ENCODE data around the gene ANP32B. TPM values are rescaled to one million over a fixed set of nuclear protein-coding genes. Genes with fewer than 3 reads are reported as not detected.
"Not testable (repeated sequence)": the region's sequence is repeated elsewhere in the genome, so short reads cannot be mapped to it uniquely, and the experiment has no call there.

Gene ANP32B
- total RNA-seq, 1 donor from 2014 or later = 54.5 TPM

DNA sequence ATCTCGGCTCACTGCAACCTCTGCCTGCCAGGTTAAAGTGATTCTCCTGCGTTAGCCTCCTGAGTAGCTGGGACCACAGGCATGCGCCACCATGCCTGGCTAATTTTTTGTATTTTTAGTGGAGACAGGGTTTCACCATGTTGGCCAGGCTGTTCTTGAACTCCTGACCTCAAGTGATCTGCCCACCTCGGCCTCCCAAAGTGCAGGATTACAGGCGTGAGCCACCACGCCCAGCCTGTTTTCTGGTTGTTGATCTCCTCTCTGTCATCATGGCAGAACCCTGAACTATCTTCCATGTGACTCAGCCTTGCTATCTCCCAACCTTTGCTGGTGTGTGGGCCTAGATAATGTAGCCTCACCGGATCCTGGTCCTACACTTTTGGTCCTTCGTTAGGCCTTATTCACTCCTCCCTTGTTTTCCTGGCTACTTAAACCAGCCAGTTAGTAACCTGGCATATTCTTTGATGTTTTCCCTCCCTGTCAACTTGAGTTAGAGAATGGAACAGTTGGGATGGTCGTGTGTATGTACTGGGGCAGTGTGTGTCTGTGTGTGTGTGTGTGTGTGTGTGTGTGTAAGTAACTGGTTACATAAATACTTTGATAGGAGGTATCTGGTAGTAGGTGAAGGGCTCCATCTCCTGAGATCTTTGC is 22.3 kb upstream of the ANP32B start:
- DNase-seq (ENCODE audit: missing footprints); intact Hi-C loops (cut with DNase I); ATAC-seq: not testable (repeated sequence)

DNA sequence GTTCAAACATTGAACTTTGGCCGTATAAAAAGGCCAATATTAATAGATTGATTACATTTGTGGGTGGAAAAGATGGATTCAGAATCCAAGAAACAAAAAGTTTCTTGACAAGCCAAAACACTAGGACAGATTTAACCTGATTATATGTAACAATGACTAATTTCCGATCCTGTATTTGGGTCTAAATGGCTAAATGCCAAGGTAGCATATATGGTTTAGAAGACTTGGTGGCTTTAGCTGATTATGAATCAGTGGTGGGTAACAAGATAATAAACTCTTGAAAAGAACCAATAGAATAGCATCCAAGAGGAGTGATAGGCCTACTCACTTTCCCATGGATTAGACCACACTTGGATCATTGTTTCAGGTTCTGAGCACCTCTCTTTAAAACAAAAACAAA is 21.8 kb upstream of the ANP32B start:
- intact Hi-C loops (cut with DNase I) = no loop called here
- DNase-seq (ENCODE audit: missing footprints) (no peak), ATAC-seq (no peak)

DNA sequence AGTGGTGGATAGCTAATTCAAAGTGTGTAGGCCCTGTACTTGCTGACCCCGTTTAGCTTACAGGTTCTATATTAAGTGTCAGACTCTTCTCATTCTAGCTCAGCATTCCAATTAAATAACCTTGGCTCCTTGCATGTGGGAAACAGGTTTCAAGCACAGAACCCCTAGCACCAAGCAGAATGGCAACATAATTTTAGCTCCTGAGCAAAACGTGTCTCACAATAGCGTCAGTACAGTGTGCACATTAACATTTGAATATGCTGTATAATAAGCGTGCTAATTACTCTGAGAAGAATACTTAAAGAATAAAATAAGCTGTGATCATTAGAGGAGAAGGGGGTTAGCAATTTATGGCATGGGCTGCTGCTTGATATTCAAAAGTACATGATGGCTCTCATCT is 21.0 kb upstream of the ANP32B start:
- DNase-seq (ENCODE audit: missing footprints) (no peak), ATAC-seq (no peak)
- intact Hi-C loops (cut with DNase I) = no loop called here

DNA sequence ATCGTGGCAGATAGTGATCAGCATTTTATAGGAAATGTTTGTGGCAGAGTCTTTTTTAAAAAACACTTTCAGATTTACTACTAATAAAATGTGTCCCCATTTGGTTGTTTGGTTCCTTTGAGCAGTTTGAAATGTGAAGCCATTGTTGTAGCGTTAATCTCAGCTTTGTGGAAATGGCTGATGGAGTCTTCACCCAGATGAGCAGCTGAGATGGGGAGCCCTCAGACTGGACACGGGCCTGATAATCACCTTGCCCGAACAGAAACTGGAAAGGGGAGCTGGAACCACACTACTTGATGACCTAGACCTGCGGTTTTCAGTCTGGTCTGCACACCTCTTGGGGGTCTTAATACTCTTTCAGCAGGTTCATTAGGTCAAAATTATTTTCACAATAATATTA is 20.6 kb upstream of the ANP32B start:
- DNase-seq (ENCODE audit: missing footprints) = no peak
- ATAC-seq = no peak
- intact Hi-C loops (cut with DNase I) = no loop called here

DNA sequence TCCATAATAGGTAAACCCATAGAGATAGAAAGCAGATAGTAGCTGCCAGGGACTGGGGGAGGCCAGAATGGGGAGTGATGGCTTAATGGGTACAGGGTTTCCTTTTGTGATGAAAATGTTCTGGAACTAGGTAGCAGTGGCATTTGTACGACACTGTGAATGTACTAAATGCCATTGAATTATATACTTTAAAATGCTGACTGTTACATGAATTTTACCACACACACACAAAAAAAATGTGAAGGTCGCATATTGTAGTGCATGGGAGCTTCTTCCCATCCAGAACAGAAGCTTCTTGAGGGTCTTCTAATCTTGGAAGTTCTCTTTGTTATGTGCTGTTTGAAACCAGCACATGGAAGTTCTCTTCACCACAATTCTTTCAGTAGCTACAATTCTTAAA is 19.9 kb upstream of the ANP32B start:
- DNase-seq (ENCODE audit: missing footprints) (no peak), ATAC-seq (no peak)
- intact Hi-C loops (cut with DNase I) = no loop called here

DNA sequence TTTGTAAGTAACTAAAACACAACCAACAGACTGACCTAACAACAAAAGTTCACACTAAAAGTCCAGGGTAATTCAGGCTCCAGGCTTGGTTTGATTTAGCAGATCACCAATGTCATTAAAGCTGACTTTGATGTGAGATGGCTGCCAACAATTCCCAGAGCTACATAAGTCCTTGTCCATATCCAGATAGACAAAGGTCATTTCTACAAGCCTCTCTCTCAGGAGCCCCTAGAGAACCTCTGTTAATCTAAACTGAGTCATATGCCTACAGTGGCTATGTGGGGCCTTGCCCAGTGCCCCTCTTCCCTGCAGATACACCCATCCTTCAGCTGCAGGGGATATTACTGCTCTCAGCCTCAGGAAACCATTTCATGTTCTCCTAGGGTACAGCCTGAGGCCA is 18.2 kb upstream of the ANP32B start:
- DNase-seq (ENCODE audit: missing footprints) (no peak), ATAC-seq (peak; percentile 42)
- intact Hi-C loops (cut with DNase I) = no loop called here

DNA sequence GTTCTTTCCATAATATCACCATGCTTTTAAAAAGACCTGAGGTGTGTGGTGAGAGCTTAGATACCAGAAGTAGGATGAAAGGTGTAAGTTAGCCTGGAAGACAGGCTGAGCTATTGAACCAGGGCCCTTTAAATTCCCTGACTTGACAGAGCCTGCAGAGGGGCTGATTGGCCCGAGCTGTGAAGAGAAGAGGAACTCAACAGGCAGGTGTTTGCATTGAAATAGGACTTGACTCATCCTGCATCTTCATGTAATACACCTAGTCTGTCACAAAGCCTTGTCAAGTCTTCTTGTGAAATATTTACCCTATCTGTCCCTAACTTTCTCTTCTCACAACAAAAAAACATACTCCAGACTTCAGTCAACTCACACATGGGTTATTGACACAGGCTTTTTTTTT is 16.6 kb upstream of the ANP32B start:
- DNase-seq (ENCODE audit: missing footprints) (no peak), ATAC-seq (no peak)
- intact Hi-C loops (cut with DNase I) = no loop called here

DNA sequence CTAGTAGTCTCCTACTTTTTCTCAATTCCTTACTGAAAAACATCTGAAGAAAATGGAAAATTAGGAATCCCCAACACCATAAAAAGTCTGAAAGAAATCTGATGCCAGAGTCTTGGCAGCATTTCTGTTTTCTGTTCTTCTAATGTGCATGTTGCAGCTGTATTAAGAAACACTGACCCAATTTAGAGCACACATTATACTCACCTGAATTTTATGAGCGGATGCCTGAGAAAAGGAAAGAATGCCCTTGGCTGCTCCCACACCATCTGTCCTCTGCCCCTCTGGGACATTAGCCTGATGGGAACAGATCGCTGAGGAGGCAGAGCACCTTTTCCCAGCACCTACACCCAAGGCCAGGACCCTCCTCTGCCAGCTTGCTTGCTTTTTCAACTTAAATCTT is 14.1 kb upstream of the ANP32B start:
- intact Hi-C loops (cut with DNase I) = no loop called here
- ATAC-seq (no peak), DNase-seq (ENCODE audit: missing footprints) (no peak)

DNA sequence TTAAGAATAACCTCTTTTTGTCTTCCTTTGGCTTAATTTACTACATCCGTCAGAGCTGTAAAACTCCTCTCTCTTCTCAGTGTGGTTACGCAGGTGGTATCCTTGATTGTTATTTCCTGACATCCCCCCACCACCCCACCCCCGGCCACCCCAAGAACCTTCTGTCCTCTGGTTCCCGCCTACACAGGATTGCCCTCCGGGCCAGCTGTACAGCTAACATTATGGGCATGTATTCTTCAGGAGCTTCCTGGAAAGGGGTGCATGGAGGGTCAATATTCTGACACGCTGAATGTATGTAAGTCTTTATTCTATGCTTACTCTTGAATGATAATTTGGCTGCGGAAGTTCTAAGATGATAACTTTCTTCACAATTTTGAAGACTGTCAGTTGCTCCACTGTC is 13.0 kb upstream of the ANP32B start:
- no peak for ATAC-seq
- DNase-seq (ENCODE audit: missing footprints) = no peak
- intact Hi-C loops (cut with DNase I) = no loop called here

DNA sequence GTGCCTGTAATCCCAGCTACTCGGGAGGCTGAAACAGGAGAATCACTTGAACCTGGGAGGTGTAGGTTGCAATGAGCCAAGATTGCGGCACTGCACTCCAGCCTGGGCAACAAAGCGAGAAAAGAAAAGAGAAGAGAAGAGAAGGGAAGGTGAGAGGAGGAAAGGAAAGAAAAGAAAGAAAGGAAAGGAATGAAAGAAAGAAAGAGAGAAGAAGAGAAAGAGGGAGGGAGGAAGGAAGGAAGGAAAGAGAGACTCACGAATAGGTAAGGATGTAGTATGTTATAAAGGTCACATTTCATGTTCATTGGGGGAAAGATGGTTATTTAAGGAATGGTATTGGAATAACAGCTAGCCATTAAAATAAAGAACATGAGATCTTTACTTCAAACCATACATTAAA is 10.4 kb upstream of the ANP32B start:
- intact Hi-C loops (cut with DNase I) = no loop called here
- DNase-seq (ENCODE audit: missing footprints) (no peak), ATAC-seq (no peak)

DNA sequence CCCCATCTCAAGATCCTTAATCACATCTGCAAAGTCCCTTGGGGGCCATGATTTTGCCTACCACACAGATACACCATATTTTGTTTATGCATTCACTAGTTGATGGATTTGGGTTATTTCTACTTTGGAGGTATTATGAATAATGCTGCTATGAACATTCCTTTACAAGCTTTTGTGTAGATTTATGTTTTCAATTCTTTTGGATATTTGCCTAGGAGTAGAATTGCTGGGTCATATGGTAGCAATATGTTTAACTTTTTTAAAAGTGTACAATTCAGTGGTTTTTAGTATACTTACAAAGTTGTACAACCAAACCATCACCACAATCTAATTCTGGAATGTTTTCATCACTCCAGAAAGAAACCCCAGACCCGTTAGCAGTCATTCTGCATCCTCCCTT is 7.8 kb upstream of the ANP32B start:
- intact Hi-C loops (cut with DNase I) = no loop called here
- ATAC-seq = no peak
- no peak for DNase-seq (ENCODE audit: missing footprints)

DNA sequence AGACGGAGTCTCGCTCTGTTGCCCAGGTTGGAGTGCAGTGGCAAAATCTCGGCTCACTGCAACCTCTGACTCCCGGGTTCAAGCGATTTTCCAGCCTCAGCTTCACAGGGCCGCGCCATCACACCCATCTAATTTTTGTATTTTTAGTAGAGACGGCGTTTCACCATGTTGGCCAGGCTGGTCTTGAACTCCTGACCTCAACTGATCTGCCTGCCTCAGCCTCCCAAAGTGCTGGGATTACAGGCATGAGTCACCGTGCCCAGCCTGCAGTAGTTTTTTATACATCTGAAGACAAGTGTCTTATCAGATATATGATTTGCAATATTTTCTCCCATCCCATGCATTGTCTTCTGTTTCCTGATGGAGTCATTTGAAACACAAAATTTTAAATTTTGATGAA is 6.5 kb upstream of the ANP32B start:
- intact Hi-C loops (cut with DNase I); ATAC-seq; DNase-seq (ENCODE audit: missing footprints): not testable (repeated sequence)

DNA sequence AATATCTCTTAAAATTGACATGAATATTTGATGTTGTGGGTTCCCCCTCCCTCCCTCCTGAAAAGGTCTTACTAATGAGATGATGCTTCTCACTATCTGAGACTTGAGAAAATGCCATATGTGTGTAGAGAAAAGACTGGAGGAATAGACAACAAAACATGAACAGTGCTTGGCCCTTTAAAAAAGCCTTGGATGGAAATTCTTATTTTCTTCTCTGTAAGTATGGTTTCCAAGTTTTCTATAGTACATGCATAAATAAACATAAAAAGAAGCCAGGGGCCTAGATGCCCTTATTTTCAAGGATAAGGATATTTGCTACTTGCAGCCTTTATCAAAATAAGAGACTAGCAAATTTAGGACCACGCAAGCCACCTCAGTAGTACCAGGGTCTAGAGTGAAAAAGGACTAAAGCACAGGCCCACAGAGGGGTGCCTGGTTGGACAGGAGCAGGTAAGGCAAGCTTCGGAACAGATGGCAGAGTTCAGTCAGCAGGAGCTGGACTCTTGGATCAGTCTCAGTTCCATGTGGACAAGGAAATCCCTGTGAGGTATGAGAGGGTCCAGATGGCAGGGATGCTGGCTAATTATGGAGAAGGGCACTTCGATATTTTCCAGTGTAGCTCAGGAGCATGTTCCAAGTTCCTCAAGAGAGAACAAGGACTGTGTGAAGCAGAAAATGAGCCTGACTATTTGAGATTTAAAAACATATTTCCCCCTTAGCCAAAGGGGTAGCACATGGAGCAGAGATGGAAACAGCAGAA is 4.6 kb upstream of the ANP32B start:
- ATAC-seq = no peak
- no peak for DNase-seq (ENCODE audit: missing footprints)
- intact Hi-C loops (cut with DNase I) = no loop called here

DNA sequence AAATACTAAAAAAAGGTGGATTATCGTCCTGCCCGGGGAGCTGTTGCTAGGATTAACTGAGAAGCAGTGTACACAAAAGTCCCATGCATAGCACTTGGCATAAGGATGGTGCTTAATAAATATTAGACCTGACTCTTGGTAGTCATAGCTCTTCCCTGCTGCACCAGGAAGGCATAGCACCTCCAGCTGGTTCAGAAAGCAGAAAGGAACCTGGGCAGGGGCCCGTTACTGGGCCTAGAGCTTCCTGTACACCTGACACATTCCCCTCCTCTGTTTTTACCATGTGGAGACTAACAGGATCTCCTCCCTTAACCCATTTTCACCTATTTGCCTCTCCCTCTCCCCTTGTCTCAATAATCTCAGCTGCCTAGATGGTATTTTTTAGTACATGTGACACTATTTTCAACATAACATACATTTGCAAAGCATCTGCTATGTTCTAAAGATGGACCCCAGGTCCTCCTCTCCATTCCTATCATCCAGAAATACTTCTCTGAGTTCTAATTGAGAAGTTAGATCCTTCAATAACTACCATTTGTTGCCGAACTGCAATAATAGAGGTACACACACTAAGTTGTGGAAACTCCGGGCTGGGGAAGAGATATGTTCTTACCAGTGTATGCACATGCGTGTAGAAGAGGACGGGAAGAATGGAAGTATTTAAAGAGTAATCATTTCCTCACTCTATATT is 3.2 kb upstream of the ANP32B start:
- intact Hi-C loops (cut with DNase I) = loop anchor here (5.0 to 10.0 kb wide), 3 partner anchors 37 to 345 kb away; partner anchors contain the start of genes NCBP1, TBC1D2 and TSTD2
- ATAC-seq = no peak
- DNase-seq (ENCODE audit: missing footprints) = no peak

DNA sequence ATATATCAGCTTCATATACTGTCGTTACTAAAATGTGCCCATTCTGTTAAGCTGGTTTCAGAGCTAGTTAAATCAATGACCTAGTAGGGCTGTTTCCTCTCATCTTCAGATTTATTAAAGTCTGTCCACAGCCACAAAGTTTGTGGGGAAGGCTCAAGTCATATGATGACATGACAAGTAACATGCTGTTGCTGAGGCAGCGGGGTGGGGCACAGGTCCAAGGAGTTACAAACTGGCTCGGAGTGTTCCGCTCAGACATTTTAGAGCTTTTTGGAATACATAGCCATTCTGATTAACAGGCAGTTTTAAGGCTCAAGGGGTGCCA is 2.7 kb upstream of the ANP32B start:
- intact Hi-C loops (cut with DNase I) = loop anchor here (5.0 to 10.0 kb wide), 3 partner anchors 37 to 346 kb away; partner anchors contain the start of genes NCBP1, TBC1D2 and TSTD2
- ATAC-seq = no peak
- peak; percentile 68 for DNase-seq (ENCODE audit: missing footprints)

DNA sequence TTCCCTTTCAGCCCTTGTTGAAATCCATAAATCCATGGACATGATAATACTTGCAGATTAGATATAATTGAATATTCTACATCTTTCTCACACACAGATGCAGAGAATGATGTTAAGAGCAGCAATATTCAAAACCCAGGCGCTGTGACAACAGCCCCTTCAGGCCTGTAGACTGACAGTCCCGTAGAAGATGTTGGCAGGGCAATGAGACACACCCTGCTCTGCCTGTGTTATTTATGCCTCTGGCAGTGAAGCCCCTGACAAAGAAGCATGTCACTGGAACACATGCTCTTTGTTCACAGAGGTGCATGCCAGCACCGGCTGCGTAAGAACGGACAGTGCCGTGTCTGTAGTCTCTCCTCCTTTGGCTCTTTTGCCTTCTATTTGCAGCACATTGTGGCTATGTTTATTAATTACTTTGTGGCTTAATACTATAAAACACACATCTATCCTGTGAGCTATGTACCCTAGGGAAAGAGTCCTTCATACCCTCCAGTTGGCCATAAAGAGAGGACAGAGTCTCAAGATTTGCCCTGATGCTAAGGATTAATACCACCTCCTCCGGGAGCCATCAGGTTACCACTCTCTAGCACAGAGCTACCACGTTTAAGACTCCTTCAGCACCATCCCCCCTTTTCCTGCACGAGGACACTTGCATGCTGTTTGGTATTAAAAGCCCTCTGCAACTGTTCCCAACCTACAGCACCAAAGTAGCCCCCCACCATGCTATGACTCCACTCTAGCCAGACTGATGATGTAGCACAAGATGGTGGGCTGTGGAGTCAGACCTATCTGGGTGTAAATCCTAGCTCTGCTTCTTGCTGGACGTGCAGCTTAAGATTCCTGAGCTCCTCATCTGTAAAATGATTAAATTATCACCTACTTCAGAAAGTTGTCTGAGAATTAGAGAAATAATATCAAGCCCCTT is 2.0 kb upstream of the ANP32B start:
- ATAC-seq (peak; percentile 53), DNase-seq (ENCODE audit: missing footprints) (peak; percentile 78)
- intact Hi-C loops (cut with DNase I) = loop anchor here (5.0 to 10.0 kb wide), 3 partner anchors 36 to 346 kb away; partner anchors contain the start of genes NCBP1, TBC1D2 and TSTD2

DNA sequence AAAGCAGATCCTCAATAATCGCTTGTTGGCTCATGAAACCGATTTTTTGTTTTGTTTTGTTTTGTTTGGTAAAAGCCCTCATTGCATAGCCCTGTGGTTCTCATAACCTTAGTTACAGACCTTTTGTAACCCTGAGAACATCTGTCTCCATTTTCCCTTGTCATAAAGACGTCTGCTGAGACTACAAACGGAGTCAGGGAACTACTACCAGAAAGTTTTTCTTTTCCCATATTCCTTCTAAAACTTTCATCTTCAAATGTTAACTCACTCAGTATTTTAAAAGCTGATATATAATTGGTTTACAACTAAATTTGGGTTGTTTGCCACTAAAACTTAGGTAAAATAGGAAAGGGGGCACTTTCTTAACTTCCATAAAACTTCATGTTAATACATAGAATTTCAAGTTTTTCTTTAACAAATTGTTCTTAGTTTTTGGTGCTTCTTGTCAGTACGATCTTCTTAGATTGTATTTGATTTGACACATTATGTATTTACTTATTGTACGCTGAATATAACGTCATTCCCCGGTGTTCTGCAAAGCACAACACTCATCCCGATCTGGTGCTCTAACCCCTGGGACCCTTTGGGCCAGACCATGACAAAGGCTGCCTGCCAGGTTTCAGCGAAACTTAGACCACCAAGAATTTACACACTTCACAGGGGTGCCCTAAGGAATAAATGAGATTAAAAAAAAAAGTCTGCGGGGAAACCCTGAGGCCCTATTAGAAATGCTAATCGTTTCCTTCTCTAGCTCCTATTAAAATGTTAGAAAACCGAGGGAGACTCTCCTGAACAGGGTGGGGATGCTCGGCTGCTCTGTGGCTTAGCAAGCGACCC is 1.1 kb upstream of the ANP32B start:
- DNase-seq (ENCODE audit: missing footprints) (no peak), ATAC-seq (no peak)
- intact Hi-C loops (cut with DNase I) = loop anchor here (5.0 to 10.0 kb wide), 3 partner anchors 35 to 347 kb away; partner anchors contain the start of genes NCBP1, TBC1D2 and TSTD2

Measured in Right ventricle myocardium inferior (tissue), 1 donor.